GM12892 (cell line): ENCODE measurements around the gene TCF23.

ENCODE experiments used
- DNase-seq: peaks from one replicate; pipeline ENCODE4 v3.0.0; 2011; ENCODE audit not compliant: insufficient read length
- FAIRE-seq: peaks from 2 replicates; lab custom pipeline; 2011; peaks lifted over from hg19 to GRCh38; lab: Jason Lieb, UNC
- POLR2A ChIP-seq: IDR thresholded peaks from 2 replicates; pipeline ENCODE4 v1.6.1; 2011; ENCODE audit warnings: low read depth, low read length, control low read depth
- POLR2AphosphoS5 ChIP-seq: IDR thresholded peaks from 2 replicates; pipeline ENCODE4 v1.6.1; 2011; ENCODE audit warnings: low read depth, low read length, control low read depth
- TAF1 ChIP-seq: IDR thresholded peaks from 2 replicates; pipeline ENCODE4 v1.6.1; 2011; ENCODE audit warnings: low read depth, mild to moderate bottlenecking, control low read depth, low read length, borderline replicate concordance

Gene TCF23

GRCh38 chr2:27147935-27148334 lies 869 bp upstream of the TCF23 start:
- DNase-seq, result no peak
- no peak for TF ChIP-seq POLR2AphosphoS5
- TF ChIP-seq POLR2A, result no peak
- no peak for TF ChIP-seq TAF1
- FAIRE-seq, result no peak

- no peak for TF ChIP-seq POLR2AphosphoS5
- TF ChIP-seq TAF1, result no peak
- TF ChIP-seq POLR2A, result no peak
- no peak for DNase-seq
- no peak for FAIRE-seq
Observed at GRCh38 chr2:27149570-27150405, 984 bp downstream of the TCF23 start.

- TF ChIP-seq TAF1 (no peak), POLR2AphosphoS5 (no peak), POLR2A (no peak)
- FAIRE-seq, result no peak
Observed at GRCh38 chr2:27150639-27151230, 1.9 kb downstream of the TCF23 start.

GRCh38 chr2:27152102-27152795 lies 3.4 kb downstream of the TCF23 start:
- FAIRE-seq (no peak), DNase-seq (no peak)
- TF ChIP-seq POLR2AphosphoS5 (no peak), TAF1 (no peak), POLR2A (no peak)

More at GRCh38 chr2:27150639-27151230, 1.9 kb downstream of the TCF23 start:
- DNase-seq, result no peak

- FAIRE-seq (no peak), DNase-seq (no peak)
- no peak for TF ChIP-seq POLR2A
- TF ChIP-seq TAF1, result no peak
- TF ChIP-seq POLR2AphosphoS5, result no peak
Observed at GRCh38 chr2:27152796-27153464, 4.1 kb downstream of the TCF23 start.

GRCh38 chr2:27154488-27154887 lies 5.7 kb downstream of the TCF23 start:
- DNase-seq, result no peak
- FAIRE-seq, result no peak
- TF ChIP-seq POLR2A, result no peak
- TF ChIP-seq POLR2AphosphoS5, result no peak
- no peak for TF ChIP-seq TAF1

GRCh38 chr2:27155069-27155520 lies 6.3 kb downstream of the TCF23 start:
- DNase-seq (no peak), FAIRE-seq (no peak)
- TF ChIP-seq POLR2A (no peak), TAF1 (no peak), POLR2AphosphoS5 (no peak)

GRCh38 chr2:27158468-27158867 lies 9.7 kb downstream of the TCF23 start:
- TF ChIP-seq POLR2A (no peak), TAF1 (no peak), POLR2AphosphoS5 (no peak)
- no peak for DNase-seq
- FAIRE-seq, result no peak

GRCh38 chr2:27159271-27159670 lies 10.5 kb downstream of the TCF23 start:
- TF ChIP-seq TAF1 (no peak), POLR2AphosphoS5 (no peak), POLR2A (no peak)
- FAIRE-seq, result no peak
- DNase-seq, result no peak

- TF ChIP-seq POLR2A, result no peak
- no peak for TF ChIP-seq POLR2AphosphoS5
- TF ChIP-seq TAF1, result no peak
- DNase-seq, result no peak
- FAIRE-seq, result no peak
Observed at GRCh38 chr2:27160191-27160590, 11.4 kb downstream of the TCF23 start.
